K562 (cell line): Measurements from ENCODE around the gene MICAL2. TPM values are rescaled to one million over a fixed set of nuclear protein-coding genes. Genes with fewer than 3 reads are reported as not detected.
A peak's percentile ranks its signal among the peaks of the same experiment; 100 is the strongest.

Experiments
- ATAC-seq: fragments of 200-7000 bp; cut with Tn5 transposase; 3 replicates; pipeline ENCODE4 v1.9.1; 2020; ENCODE audit warnings: moderate library complexity
- BruUV-seq: library from RNA; stranded (reverse); fragments of 400-500 nt; replicated peaks from 2 replicates; lab custom pipeline; 2021; lab: Mats Ljungman, UMichigan
- CTCF ChIA-PET: fragments of 300-600 bp; formaldehyde crosslinking; extraction: SDS; loops from one replicate; lab custom pipeline; 2021; ENCODE audit warnings: low intra/inter-chr PET ratio; lab: Yijun Ruan, JAX
- POLR2A ChIA-PET: fragments of 300-600, 350-650 bp; sonication (Branson Sonifier 250); formaldehyde crosslinking; extraction: SDS; loops from one replicate; lab custom pipeline; 2021; ENCODE audit warnings: antibody characterized with exemption, inconsistent platforms; lab: Yijun Ruan, JAX
- DNase-seq, 4 experiments: peaks; one replicate each; pipeline versions ENCODE4 v3.0.0 to v3.0.0-alpha.2; 2011 to 2018; ENCODE audit warnings: low spot score in 3 of 4, mixed read lengths in 3 of 4; ENCODE audit errors: extremely low read depth in 1 of 4
- FAIRE-seq: peaks from 2 replicates; lab custom pipeline; 2011; peaks lifted over from hg19 to GRCh38; lab: Jason Lieb, UNC
- H2AFZ ChIP-seq: 2 replicates; pipeline ENCODE4 v1.6.0; 2011; ENCODE audit warnings: low read depth, low read length, control low read depth, inconsistent platforms
- H3K27ac ChIP-seq: fragments of 200-600 bp; 3 replicates; pipeline ENCODE4 v1.8.0; 2011; ENCODE audit warnings: low read depth, mild to moderate bottlenecking, control low read depth, inconsistent platforms, low read length, moderate library complexity, mixed read lengths; ENCODE audit errors: extremely low read depth
- H3K27me3 ChIP-seq, 2 experiments: fragments of 300-600 bp in 1 of 2; 2 replicates in 1 of 2; 3 replicates in 1 of 2; pipeline versions ENCODE4 v1.6.0 to v1.8.0; 2011; ENCODE audit warnings: inconsistent platforms in 2 of 2, low read length in 2 of 2, mild to moderate bottlenecking in 1 of 2, mixed read lengths in 1 of 2, moderate library complexity in 1 of 2; ENCODE audit not compliant: control insufficient read depth in 2 of 2, insufficient read depth in 2 of 2
- H3K36me3 ChIP-seq: fragments of 300-600 bp; 3 replicates; pipeline ENCODE4 v1.8.0; 2011; ENCODE audit warnings: mild to moderate bottlenecking, low read length, inconsistent platforms; ENCODE audit not compliant: control insufficient read depth, insufficient read depth
- H3K4me1 ChIP-seq, 2 experiments: fragments of 200-600 bp in 1 of 2; replicated peaks in 1 of 2; 2 replicates in 1 of 2; 3 replicates in 1 of 2; pipeline versions ENCODE4 v1.5.1 to v1.8.0; 2011; ENCODE audit warnings: inconsistent platforms in 2 of 2, low read length in 2 of 2, mild to moderate bottlenecking in 1 of 2, mixed read lengths in 1 of 2, moderate library complexity in 1 of 2; ENCODE audit not compliant: control insufficient read depth in 2 of 2, insufficient read depth in 2 of 2
- H3K4me2 ChIP-seq: 2 replicates; pipeline ENCODE4 v1.6.1; 2011; ENCODE audit warnings: low read length, control low read depth, inconsistent platforms, mixed read lengths; ENCODE audit not compliant: insufficient read depth
- H3K4me3 ChIP-seq: fragments of 200-600 bp; sonication (generic), shearing (Covaris generic); 2 replicates; pipeline ENCODE4 v1.5.1; 2016; ENCODE audit warnings: control low read depth, inconsistent platforms
- H3K79me2 ChIP-seq: fragments of 200-600 bp; 3 replicates; pipeline ENCODE4 v1.8.0; 2011; ENCODE audit warnings: low read length, inconsistent platforms; ENCODE audit not compliant: control insufficient read depth, insufficient read depth
- H3K9ac ChIP-seq, 2 experiments: 2 replicates each; pipeline versions ENCODE4 v1.6.0 to v1.6.1; 2011; ENCODE audit warnings: low read depth in 2 of 2, low read length in 2 of 2, control low read depth in 1 of 2, inconsistent platforms in 1 of 2, mild to moderate bottlenecking in 1 of 2, mixed read lengths in 1 of 2; ENCODE audit not compliant: insufficient read depth in 1 of 2
- H3K9me1 ChIP-seq: one replicate; pipeline ENCODE4 v1.6.0; 2011; ENCODE audit warnings: inconsistent platforms, mild to moderate bottlenecking, low read length, moderate library complexity; ENCODE audit not compliant: control insufficient read depth, insufficient read depth
- H3K9me3 ChIP-seq: replicated peaks from 2 replicates; pipeline ENCODE4 v1.5.1; 2011; ENCODE audit warnings: low read depth, low read length, inconsistent platforms; ENCODE audit not compliant: control insufficient read depth, insufficient read depth
- H4K20me1 ChIP-seq: replicated peaks from 2 replicates; pipeline ENCODE4 v1.6.1; 2011; ENCODE audit warnings: low read length, inconsistent platforms, mixed read lengths; ENCODE audit not compliant: control insufficient read depth, insufficient read depth
- BRCA1 ChIP-seq, 2 experiments: fragments of 450-650 bp in 1 of 2; sonication (generic) in 1 of 2; formaldehyde crosslinking in 1 of 2; IDR thresholded peaks; 2 replicates each; pipeline versions ENCODE4 v1.5.0 to v1.6.1; 2017 to 2020; ENCODE audit warnings: mild to moderate bottlenecking in 1 of 2, missing genetic modification reagents in 1 of 2
- DPF2 ChIP-seq: fragments of 450-650 bp; IDR thresholded peaks from 2 replicates; pipeline ENCODE4 v1.6.1; 2016
- E2F6 ChIP-seq, 2 experiments: IDR thresholded peaks; 2 replicates each; pipeline ENCODE4 v1.6.1; 2011; ENCODE audit warnings: borderline replicate concordance in 1 of 2, control low read depth in 1 of 2, low read depth in 1 of 2, low read length in 1 of 2, mild to moderate bottlenecking in 1 of 2, mixed read lengths in 1 of 2, moderate library complexity in 1 of 2; ENCODE audit not compliant: insufficient read depth in 1 of 2, insufficient read length in 1 of 2, poor library complexity in 1 of 2, severe bottlenecking in 1 of 2; ENCODE audit errors: extremely low read depth in 1 of 2
- EGR1 ChIP-seq: fragments of 450-650 bp; conservative IDR thresholded peaks from 2 replicates; pipeline ENCODE4 v1.6.1; 2017; ENCODE audit warnings: mild to moderate bottlenecking
- HINFP ChIP-seq: fragments of 450-650 bp; conservative IDR thresholded peaks from 2 replicates; pipeline ENCODE4 v1.6.1; 2016; ENCODE audit warnings: missing genetic modification characterization, low read depth, mild to moderate bottlenecking, control low read depth, missing compliant biosample characterization
- KLF13 ChIP-seq: fragments of 450-650 bp; IDR thresholded peaks from 2 replicates; pipeline ENCODE4 v1.6.1; 2016; ENCODE audit warnings: missing genetic modification characterization, low read depth, mild to moderate bottlenecking, missing compliant biosample characterization, moderate library complexity, borderline replicate concordance
- MAZ ChIP-seq, 2 experiments: fragments of 450-650 bp in 1 of 2; sonication (generic) in 1 of 2; formaldehyde crosslinking; IDR thresholded peaks in 1 of 2; conservative IDR thresholded peaks in 1 of 2; 2 replicates each; pipeline versions ENCODE4 v1.4.0 to v1.5.0; 2020; ENCODE audit warnings: mild to moderate bottlenecking in 1 of 2, missing genetic modification reagents in 1 of 2
- NKRF ChIP-seq: fragments of 450-650 bp; IDR thresholded peaks from 2 replicates; pipeline ENCODE4 v1.6.1; 2016; ENCODE audit warnings: borderline replicate concordance
- SFPQ ChIP-seq: fragments of 200-400 bp; formaldehyde crosslinking; IDR thresholded peaks from 2 replicates; pipeline ENCODE4 v1.6.1; 2017; ENCODE audit warnings: mild to moderate bottlenecking, low read depth, low read length, moderate library complexity
- SIX5 ChIP-seq, 2 experiments: IDR thresholded peaks; 2 replicates each; pipeline ENCODE4 v1.6.1; 2011; ENCODE audit warnings: low read length in 2 of 2, borderline replicate concordance in 1 of 2, low read depth in 1 of 2, mild to moderate bottlenecking in 1 of 2, moderate library complexity in 1 of 2; ENCODE audit not compliant: insufficient read depth in 1 of 2
- SUPT5H ChIP-seq: fragments of 450-650 bp; IDR thresholded peaks from 2 replicates; pipeline ENCODE4 v1.6.1; 2016
- WGBS: fragments of 100-300 bp; shearing (Covaris generic); methylation state at CpG from one replicate; pipeline ENCODE4 v1.1.6; 2016; ENCODE audit warnings: low coverage, mixed read lengths; ENCODE audit not compliant: insufficient coverage; ENCODE audit errors: missing lambda C conversion rate; 5-methylcytosine and 5-hydroxymethylcytosine counted together
- in situ Hi-C: fragments of 300-500 bp; cut with MboI; formaldehyde crosslinking; loops from 4 replicates; pipeline ENCODE4 v1.15.0; 2018; ENCODE audit warnings: inconsistent platforms, mixed read lengths
- intact Hi-C: fragments of 100-400 bp; cut with micrococcal nuclease; formaldehyde crosslinking; loops from 2 replicates; pipeline ENCODE4 v1.14.2; 2022
- polyA plus RNA-seq, 8 experiments: library from polyadenylated mRNA; depleted of rRNA in 4 of 8; stranded (reverse) in 5 of 8; unstranded in 3 of 8; fragments of >200 nt; fragmentation: Nextera tagmentation in 2 of 8; fragmentation: Illumina TruSeq in 1 of 8; extraction: Ambion mirVana in 2 of 8; extraction: Trizol in 1 of 8; gene quantifications; 2 replicates each; pipeline versions ENCODE4 v1.2.1 to v1.2.3, GENCODE V29; 2011 to 2014; ENCODE audit warnings: inconsistent platforms in 1 of 8, missing spikeins in 1 of 8
- total RNA-seq, 7 experiments: library from RNA; depleted of rRNA in 6 of 7; stranded (reverse); fragments of >200 nt in 6 of 7; fragmentation: Illumina TruSeq in 2 of 7; extraction: Trizol in 2 of 7; gene quantifications; 2 replicates each; pipeline versions ENCODE4 v1.2.1 to v1.2.3, GENCODE V29; 2011 to 2021; ENCODE audit warnings: low replicate concordance in 1 of 7

Gene MICAL2
- total and polyA plus RNA-seq, 9 of the 15 experiments (the other 6 are each of a cell fraction or from before 2014, with no cell fraction given) = 4.7 to 64.2 (median 33.6) TPM

- 75% methylated on average over 10 of the region's 15 CpGs for WGBS
- CTCF ChIA-PET = interaction anchor here (0.6 to 4.3 kb wide), 5 partner anchors 45 to 1248 kb away, joined by 3 to 110 read pairs (median 11); no protein-coding TSS in a partner anchor
- POLR2A ChIA-PET = interaction anchor here (0.6 to 0.9 kb wide), 2 partner anchors 11 to 117 kb away, joined by 3 read pairs; no protein-coding TSS in a partner anchor
- no TSS peak for BruUV-seq
- Histone ChIP-seq H4K20me1 (no peaks in the 10 kb centered on the region), H3K4me1 (peaks cover 8 to 13% of the 10 kb centered on the region in 2 experiments; a peak in 4 of 5 replicates), H3K4me3 (no peak overlapping the region), H3K9me1 (peaks cover 4% of the 10 kb centered on the region), H3K4me2 (no peak overlapping the region), H2AFZ (no peak overlapping the region), H3K9ac (peak overlapping the region in 1 of 2 experiments; percentile 58; a peak in 2 of 4 replicates), H3K27me3 (no peaks in the 10 kb centered on the region; a peak in 1 of 5 replicates), H3K79me2 (no peaks in the 10 kb centered on the region), H3K9me3 (no peaks in the 10 kb centered on the region), H3K36me3 (no peaks in the 10 kb centered on the region), H3K27ac (no peak overlapping the region)
- FAIRE-seq (no peak), DNase-seq (no peak), ATAC-seq (no peak)
- in situ Hi-C loops (loop anchor here (10.0 kb wide), 1 partner anchor 466 kb away; no protein-coding TSS in a partner anchor), intact Hi-C loops (loop anchor here (1.0 to 5.0 kb wide), 4 partner anchors 44 to 494 kb away; no protein-coding TSS in a partner anchor)
- no peak for TF ChIP-seq SUPT5H
- TF ChIP-seq E2F6 (IDR thresholded peaks at IDR 0.05; ENCODE audit: borderline replicate concordance in 1 of 2, extremely low read depth in 1 of 2, insufficient read depth in 1 of 2, insufficient read length in 1 of 2, low read depth in 1 of 2, low read length in 1 of 2, poor library complexity in 1 of 2, severe bottlenecking in 1 of 2) = no peak
- no peak for TF ChIP-seq HINFP
- no peak for TF ChIP-seq DPF2
- no peak for TF ChIP-seq SFPQ
- 0 out of 4 replicates have a peak, but pooled peaks of 1 of the 2 experiments have one; percentile 4 for TF ChIP-seq SIX5 (IDR thresholded peaks at IDR 0.05; ENCODE audit: borderline replicate concordance in 1 of 2, insufficient read depth in 1 of 2, low read depth in 1 of 2, low read length in 2 of 2)
- TF ChIP-seq MAZ (CRISPR knock-in tag; conservative IDR thresholded peaks at IDR 0.05 in 1 of 2, IDR thresholded peaks at IDR 0.05 in 1 of 2) = no peak
- no peak for TF ChIP-seq BRCA1 (IDR thresholded peaks at IDR 0.05)
- no peak for TF ChIP-seq BRCA1 (CRISPR knock-in tag; IDR thresholded peaks at IDR 0.05)
- no peak for TF ChIP-seq KLF13 (tag)
- TF ChIP-seq EGR1 = peak; percentile 69
- no peak for TF ChIP-seq NKRF
Observed at GRCh38 chr11:12280838-12281565, 170.6 kb downstream of the MICAL2 start.
